WTC11 (cell line): ENCODE data around the gene SLC9A3.

Source experiments
- ATF2 ChIP-seq: sonication (generic); formaldehyde crosslinking; IDR thresholded peaks from 2 replicates; pipeline ENCODE4 v1.8.1; 2022; ENCODE audit warnings: low read depth, missing genetic modification reagents, borderline replicate concordance
- ATF6 ChIP-seq: sonication (generic); formaldehyde crosslinking; IDR thresholded peaks from 2 replicates; pipeline ENCODE4 v1.8.1; 2023; ENCODE audit warnings: mild to moderate bottlenecking, missing genetic modification reagents
- ELF4 ChIP-seq: sonication (generic); formaldehyde crosslinking; IDR thresholded peaks from 2 replicates; pipeline ENCODE4 v1.8.1; 2022; ENCODE audit warnings: low read depth, mild to moderate bottlenecking, moderate library complexity, missing genetic modification reagents
- FOXJ3 ChIP-seq: sonication (generic); formaldehyde crosslinking; IDR thresholded peaks from 2 replicates; pipeline ENCODE4 v1.9.0; 2021; ENCODE audit warnings: missing genetic modification reagents, mild to moderate bottlenecking, borderline replicate concordance
- FOXP1 ChIP-seq: sonication (generic); formaldehyde crosslinking; IDR thresholded peaks from 2 replicates; pipeline ENCODE4 v1.8.0; 2022; ENCODE audit warnings: missing genetic modification reagents, mild to moderate bottlenecking, moderate library complexity, borderline replicate concordance
- JUN ChIP-seq: sonication (generic); formaldehyde crosslinking; IDR thresholded peaks from 2 replicates; pipeline ENCODE4 v1.8.0; 2023; ENCODE audit warnings: mild to moderate bottlenecking, missing genetic modification reagents
- NFATC4 ChIP-seq: fragments of 250-450 bp; sonication (Bioruptor Pico); IDR thresholded peaks from 2 replicates; pipeline ENCODE4 v1.9.0; 2021; ENCODE audit warnings: mild to moderate bottlenecking
- NR2C2 ChIP-seq: sonication (generic); formaldehyde crosslinking; IDR thresholded peaks from 2 replicates; pipeline ENCODE4 v1.8.0; 2022; ENCODE audit warnings: mild to moderate bottlenecking, missing genetic modification reagents
- USF1 ChIP-seq: sonication (generic); formaldehyde crosslinking; IDR thresholded peaks from 2 replicates; pipeline ENCODE4 v1.8.0; 2022; ENCODE audit warnings: mild to moderate bottlenecking, missing genetic modification reagents
- ZNF121 ChIP-seq: sonication (generic); formaldehyde crosslinking; IDR thresholded peaks from 2 replicates; pipeline ENCODE4 v1.8.0; 2023; ENCODE audit warnings: missing genetic modification reagents
- ZNF512 ChIP-seq: sonication (generic); formaldehyde crosslinking; IDR thresholded peaks from 2 replicates; pipeline ENCODE4 v1.8.1; 2022; ENCODE audit warnings: missing genetic modification reagents, borderline replicate concordance
- ZSCAN18 ChIP-seq: fragments of 250-450 bp; sonication (Bioruptor Pico); IDR thresholded peaks from 2 replicates; pipeline ENCODE4 v2.1.2; 2022; ENCODE audit warnings: mild to moderate bottlenecking, moderate library complexity
- TF ChIP-seq, protein P1 (sequence below): fragments of 200-600 bp; IDR thresholded peaks from 2 replicates; pipeline ENCODE4 v1.8.0; 2022; ENCODE audit warnings: antibody characterized with exemption
- TF ChIP-seq, protein P2 (sequence below): sonication (generic); formaldehyde crosslinking; IDR thresholded peaks from 2 replicates; pipeline ENCODE4 v1.8.1; 2023; ENCODE audit warnings: mild to moderate bottlenecking, missing genetic modification reagents, borderline replicate concordance

DNA sequence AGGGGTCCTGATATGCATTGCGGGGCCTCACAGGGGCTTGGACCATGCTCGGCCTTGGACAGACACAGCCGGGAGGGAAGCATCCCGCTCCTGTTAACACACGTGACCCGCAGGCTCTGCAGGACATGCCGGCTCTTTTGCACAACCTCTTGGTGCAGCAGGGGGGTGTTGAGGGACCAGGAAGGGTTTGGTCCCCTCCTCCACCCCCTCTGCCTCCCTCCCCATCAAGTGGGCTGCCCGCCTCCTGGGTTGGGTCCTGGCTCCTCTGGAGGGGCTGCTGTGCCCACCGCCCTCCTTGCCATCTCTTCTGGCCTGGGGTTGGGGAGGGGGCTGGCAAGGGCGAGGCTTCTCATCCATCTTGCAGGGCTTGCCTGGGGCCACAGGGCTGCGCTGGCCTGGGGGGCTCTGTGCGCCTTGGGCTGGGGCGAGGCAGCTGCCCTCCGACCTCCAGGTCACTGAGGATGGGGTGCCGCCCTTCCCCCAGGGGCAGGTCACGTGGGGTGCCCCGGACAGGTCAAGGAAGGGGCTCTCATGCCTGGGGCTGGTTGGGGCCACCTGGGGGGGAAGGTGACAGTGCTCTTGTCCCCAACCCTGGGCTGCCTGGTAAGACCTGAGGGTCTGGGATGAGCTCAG, 16.8 kb upstream of the SLC9A3 start:
- no peak for TF ChIP-seq ELF4
- no peak for TF ChIP-seq NR2C2
- TF ChIP-seq ATF6 (CRISPR knock-in tag): no peak
- no peak for TF ChIP-seq ATF2
- TF ChIP-seq ZSCAN18 (CRISPR knock-in tag): no peak
- TF ChIP-seq, protein P1, sequence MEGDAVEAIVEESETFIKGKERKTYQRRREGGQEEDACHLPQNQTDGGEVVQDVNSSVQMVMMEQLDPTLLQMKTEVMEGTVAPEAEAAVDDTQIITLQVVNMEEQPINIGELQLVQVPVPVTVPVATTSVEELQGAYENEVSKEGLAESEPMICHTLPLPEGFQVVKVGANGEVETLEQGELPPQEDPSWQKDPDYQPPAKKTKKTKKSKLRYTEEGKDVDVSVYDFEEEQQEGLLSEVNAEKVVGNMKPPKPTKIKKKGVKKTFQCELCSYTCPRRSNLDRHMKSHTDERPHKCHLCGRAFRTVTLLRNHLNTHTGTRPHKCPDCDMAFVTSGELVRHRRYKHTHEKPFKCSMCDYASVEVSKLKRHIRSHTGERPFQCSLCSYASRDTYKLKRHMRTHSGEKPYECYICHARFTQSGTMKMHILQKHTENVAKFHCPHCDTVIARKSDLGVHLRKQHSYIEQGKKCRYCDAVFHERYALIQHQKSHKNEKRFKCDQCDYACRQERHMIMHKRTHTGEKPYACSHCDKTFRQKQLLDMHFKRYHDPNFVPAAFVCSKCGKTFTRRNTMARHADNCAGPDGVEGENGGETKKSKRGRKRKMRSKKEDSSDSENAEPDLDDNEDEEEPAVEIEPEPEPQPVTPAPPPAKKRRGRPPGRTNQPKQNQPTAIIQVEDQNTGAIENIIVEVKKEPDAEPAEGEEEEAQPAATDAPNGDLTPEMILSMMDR: no peak
- no peak for TF ChIP-seq NFATC4
- TF ChIP-seq, protein P2, sequence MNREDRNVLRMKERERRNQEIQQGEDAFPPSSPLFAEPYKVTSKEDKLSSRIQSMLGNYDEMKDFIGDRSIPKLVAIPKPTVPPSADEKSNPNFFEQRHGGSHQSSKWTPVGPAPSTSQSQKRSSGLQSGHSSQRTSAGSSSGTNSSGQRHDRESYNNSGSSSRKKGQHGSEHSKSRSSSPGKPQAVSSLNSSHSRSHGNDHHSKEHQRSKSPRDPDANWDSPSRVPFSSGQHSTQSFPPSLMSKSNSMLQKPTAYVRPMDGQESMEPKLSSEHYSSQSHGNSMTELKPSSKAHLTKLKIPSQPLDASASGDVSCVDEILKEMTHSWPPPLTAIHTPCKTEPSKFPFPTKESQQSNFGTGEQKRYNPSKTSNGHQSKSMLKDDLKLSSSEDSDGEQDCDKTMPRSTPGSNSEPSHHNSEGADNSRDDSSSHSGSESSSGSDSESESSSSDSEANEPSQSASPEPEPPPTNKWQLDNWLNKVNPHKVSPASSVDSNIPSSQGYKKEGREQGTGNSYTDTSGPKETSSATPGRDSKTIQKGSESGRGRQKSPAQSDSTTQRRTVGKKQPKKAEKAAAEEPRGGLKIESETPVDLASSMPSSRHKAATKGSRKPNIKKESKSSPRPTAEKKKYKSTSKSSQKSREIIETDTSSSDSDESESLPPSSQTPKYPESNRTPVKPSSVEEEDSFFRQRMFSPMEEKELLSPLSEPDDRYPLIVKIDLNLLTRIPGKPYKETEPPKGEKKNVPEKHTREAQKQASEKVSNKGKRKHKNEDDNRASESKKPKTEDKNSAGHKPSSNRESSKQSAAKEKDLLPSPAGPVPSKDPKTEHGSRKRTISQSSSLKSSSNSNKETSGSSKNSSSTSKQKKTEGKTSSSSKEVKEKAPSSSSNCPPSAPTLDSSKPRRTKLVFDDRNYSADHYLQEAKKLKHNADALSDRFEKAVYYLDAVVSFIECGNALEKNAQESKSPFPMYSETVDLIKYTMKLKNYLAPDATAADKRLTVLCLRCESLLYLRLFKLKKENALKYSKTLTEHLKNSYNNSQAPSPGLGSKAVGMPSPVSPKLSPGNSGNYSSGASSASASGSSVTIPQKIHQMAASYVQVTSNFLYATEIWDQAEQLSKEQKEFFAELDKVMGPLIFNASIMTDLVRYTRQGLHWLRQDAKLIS (CRISPR knock-in tag): no peak
- TF ChIP-seq FOXJ3 (CRISPR knock-in tag): no peak
- TF ChIP-seq JUN (CRISPR knock-in tag): no peak
- TF ChIP-seq USF1: no peak
- TF ChIP-seq ZNF512 (CRISPR knock-in tag): no peak
- TF ChIP-seq ZNF121 (CRISPR knock-in tag): no peak
- TF ChIP-seq FOXP1 (CRISPR knock-in tag): no peak
